GM06990 (cell line): ENCODE results near the gene TBL3.

ENCODE experiments used
- DNase-seq: peaks from one replicate; pipeline ENCODE4 v3.0.0-alpha.2; 2011; ENCODE audit not compliant: insufficient read length; ENCODE audit errors: extremely low read depth
- H3K27me3 ChIP-seq: replicated peaks from 2 replicates; pipeline ENCODE4 v1.6.0; 2011; ENCODE audit warnings: low read length; ENCODE audit not compliant: control insufficient read depth, insufficient read depth
- H3K36me3 ChIP-seq: 2 replicates; pipeline ENCODE4 v1.5.1; 2011; ENCODE audit warnings: low read length; ENCODE audit not compliant: control insufficient read depth, insufficient read depth
- H3K4me3 ChIP-seq: replicated peaks from 2 replicates; pipeline ENCODE4 v1.5.1; 2011; ENCODE audit warnings: low read depth, mild to moderate bottlenecking, control low read depth, low read length
- TF ChIP-seq, protein P1 (sequence below): IDR thresholded peaks from 2 replicates; pipeline ENCODE4 v1.5.1; 2011; ENCODE audit warnings: low read length, control low read depth, mild to moderate bottlenecking, inconsistent platforms; ENCODE audit not compliant: insufficient read depth, poor library complexity, severe bottlenecking

TBL3 gene

DNA sequence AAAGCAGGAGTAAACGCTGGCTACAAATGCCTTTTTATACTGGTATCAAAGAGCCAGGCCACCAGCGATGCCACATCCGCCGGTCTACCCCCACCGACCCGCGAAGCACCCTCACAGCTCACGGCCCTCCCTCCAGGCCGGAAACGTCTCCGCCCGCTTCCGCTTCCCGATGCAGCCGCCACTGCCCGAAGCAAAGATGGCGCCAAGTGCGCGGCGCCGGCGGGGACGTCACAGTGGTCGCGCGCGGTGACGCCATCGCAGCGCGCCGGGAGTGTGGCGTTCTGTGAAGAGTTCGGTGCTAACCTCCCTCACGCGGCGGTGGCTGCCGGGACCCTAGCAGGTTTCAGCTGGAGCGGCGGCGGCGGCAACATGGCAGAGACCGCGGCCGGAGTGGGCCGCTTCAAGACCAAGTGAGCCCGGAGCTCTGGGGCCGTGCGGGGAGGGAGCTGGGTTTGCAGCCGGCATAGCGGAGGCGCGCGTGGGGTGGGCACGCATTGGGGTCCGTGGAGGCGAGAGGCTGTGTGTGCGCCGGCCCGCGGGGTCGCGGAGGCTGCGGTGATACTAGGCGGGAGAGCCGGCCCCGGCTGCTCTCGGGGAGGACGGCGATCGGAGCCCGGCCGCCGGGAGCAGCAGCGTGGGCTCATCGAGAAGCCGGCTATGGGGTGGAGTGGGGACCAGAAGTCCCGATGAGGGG lies at the start of gene TBL3:
Gene TBL3 (plus strand): TSS at position 258 of the 694 bp plus-strand sequence. CDS start 112 bp downstream, at position 370.
- peaks cover 26% of the 10 kb centered on the region for H3K36me3 ChIP-seq
- peak within 1 kb of the TSS; percentile 93 for H3K4me3 ChIP-seq
- peak; percentile 97 for DNase-seq

DNA sequence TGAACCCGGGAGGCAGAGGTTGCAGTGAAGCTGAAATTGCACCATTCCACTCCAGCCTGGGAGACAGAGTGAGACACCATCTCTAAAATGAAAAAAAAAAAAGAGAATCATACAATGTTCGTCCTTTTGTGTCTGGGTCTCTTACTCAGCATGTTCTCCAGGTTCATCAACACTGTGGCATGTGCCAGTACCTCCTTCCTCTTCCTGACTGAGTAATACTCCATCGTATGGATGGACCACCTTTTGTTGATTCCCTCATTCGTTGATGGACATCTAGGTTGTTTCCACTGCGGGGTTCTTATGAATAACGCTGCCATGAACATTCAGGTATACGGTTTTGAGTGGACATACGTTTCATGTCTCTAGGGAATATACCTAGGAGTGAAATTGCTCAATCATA lies 49.5 kb upstream of the TBL3 start:
- H3K27me3 ChIP-seq, result no peaks in the 10 kb centered on the region; the same call in 1 of the 2 replicates
- H3K4me3 ChIP-seq, result no peak overlapping the region
- no peaks in the 10 kb centered on the region for H3K36me3 ChIP-seq
- DNase-seq, result no peak
- TF ChIP-seq, protein P1, sequence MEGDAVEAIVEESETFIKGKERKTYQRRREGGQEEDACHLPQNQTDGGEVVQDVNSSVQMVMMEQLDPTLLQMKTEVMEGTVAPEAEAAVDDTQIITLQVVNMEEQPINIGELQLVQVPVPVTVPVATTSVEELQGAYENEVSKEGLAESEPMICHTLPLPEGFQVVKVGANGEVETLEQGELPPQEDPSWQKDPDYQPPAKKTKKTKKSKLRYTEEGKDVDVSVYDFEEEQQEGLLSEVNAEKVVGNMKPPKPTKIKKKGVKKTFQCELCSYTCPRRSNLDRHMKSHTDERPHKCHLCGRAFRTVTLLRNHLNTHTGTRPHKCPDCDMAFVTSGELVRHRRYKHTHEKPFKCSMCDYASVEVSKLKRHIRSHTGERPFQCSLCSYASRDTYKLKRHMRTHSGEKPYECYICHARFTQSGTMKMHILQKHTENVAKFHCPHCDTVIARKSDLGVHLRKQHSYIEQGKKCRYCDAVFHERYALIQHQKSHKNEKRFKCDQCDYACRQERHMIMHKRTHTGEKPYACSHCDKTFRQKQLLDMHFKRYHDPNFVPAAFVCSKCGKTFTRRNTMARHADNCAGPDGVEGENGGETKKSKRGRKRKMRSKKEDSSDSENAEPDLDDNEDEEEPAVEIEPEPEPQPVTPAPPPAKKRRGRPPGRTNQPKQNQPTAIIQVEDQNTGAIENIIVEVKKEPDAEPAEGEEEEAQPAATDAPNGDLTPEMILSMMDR, result no peak

More for the DNA sequence above, at the start of gene TBL3:
- TF ChIP-seq, protein P1, result no peak
- H3K27me3 ChIP-seq, result no peaks in the 10 kb centered on the region

DNA sequence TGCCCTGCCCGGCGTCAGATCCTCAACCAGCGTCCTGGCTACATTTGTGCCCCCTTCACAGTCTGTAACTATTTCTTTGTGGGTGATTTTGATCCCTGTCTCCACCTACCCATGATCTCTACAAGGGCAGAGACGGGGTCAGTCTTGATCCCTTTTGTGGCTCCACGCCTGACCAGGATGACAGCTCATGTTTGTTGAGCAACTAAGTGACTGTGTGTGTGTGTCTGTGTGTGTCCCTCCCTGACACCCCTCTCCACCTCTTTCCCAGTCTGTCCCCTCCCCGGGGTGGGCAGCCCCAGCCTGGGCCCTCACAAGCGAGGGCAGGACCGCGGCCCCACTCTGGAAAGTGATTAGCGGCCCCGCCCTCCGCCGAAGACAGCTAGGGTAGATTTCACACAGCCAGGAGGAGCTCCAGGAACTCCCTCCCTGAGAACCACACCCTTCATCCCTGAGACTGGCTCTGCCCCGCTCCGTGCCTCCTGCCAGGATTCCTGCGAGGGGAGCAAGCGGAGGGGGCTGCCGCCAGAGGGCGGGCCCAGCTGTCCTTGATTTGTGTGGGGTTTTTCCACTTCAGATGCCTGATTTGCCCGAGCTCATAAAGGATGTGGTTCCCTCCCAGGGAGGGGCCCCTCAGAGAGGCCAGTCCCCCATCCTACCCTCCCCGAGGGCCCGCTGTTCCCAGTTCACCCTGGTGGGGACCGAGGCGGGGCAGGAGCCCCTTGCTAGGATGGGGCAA lies 48.4 kb upstream of the TBL3 start:
- TF ChIP-seq, protein P1, result peak; percentile 36
- DNase-seq, result no peak
- H3K36me3 ChIP-seq, result no peaks in the 10 kb centered on the region
- H3K4me3 ChIP-seq, result no peak overlapping the region
- H3K27me3 ChIP-seq, result no peaks in the 10 kb centered on the region; the same call in 1 of the 2 replicates

DNA sequence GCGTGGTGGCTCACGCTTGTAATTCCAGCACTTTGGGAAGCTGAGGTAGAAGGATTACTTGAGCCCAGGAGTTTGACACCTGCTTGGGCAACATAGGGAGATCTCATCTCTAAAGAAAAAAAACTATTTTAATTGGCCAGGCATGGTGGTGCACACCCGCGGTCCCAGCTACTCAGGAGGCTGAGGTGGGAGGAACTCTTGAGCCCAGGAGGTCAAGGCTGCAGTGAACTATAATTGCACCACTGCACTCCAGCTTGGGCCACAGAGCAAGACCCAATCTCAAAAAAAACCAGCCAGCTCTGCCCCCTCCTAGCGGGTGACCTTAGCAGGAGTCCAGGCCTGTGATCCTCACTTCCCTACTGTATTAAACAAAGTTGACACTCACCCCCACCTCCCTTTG lies 47.8 kb upstream of the TBL3 start:
- H3K27me3 ChIP-seq, result no peaks in the 10 kb centered on the region; the same call in 1 of the 2 replicates
- DNase-seq, result no peak
- TF ChIP-seq, protein P1, result no peak
- no peak overlapping the region for H3K4me3 ChIP-seq
- no peaks in the 10 kb centered on the region for H3K36me3 ChIP-seq

DNA sequence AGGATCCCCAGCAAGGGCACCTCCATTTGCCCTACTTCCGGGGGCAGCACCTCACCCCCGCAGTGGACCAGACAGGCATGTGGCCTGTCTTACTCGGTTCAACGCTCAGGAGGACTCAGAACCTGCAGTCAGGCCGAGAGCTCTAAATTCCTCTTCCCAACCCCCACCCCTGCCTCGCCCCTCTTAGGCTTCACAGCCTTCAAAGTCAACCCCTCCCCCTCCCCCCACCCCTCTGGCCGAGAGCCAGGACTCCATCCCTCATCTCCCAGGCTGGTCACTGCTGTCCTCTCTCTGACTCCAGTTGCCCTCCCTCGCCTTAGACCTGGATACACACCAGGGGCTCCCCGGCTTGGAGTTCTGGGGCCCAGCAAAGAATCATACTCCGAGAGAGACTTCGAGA lies 45.6 kb upstream of the TBL3 start:
- no peaks in the 10 kb centered on the region; the same call in 1 of the 2 replicates for H3K27me3 ChIP-seq
- TF ChIP-seq, protein P1, result no peak
- H3K36me3 ChIP-seq, result no peaks in the 10 kb centered on the region
- H3K4me3 ChIP-seq, result no peak overlapping the region
- no peak for DNase-seq
